GM23338 (cell line): Measurements from ENCODE around the gene LTV1. TPM values are rescaled to one million over a fixed set of nuclear protein-coding genes. Genes with fewer than 3 reads are reported as not detected.
A peak's percentile ranks its signal among the peaks of the same experiment; 100 is the strongest.
"Not testable (repeated sequence)": the region's sequence is repeated elsewhere in the genome, so short reads cannot be mapped to it uniquely, and the experiment has no call there.

Experiments
- ATAC-seq: fragments of 200-7000 bp; cut with Tn5 transposase; 3 replicates; pipeline ENCODE4 v1.9.1; 2020
- DNase-seq: peaks from one replicate; pipeline ENCODE4 v3.0.0-alpha.2; 2015; ENCODE audit warnings: low spot score
- H2AFZ ChIP-seq: fragments of 200-600 bp; sonication (generic); 2 replicates; pipeline ENCODE4 v1.8.0; 2016; ENCODE audit warnings: antibody characterized with exemption, mild to moderate bottlenecking, moderate library complexity
- H3F3A ChIP-seq: fragments of 200-600 bp; sonication (generic); replicated peaks from 2 replicates; pipeline ENCODE4 v1.8.0; 2017; ENCODE audit warnings: antibody characterized with exemption, mixed run types, low read depth
- H3K27ac ChIP-seq: fragments of 200-600 bp; sonication (generic); 2 replicates; pipeline ENCODE4 v1.6.1; 2016; ENCODE audit warnings: low read depth
- H3K27me3 ChIP-seq: fragments of 200-600 bp; sonication (generic); 2 replicates; pipeline ENCODE4 v1.8.0; 2016; ENCODE audit warnings: mild to moderate bottlenecking, mixed run types, moderate library complexity; ENCODE audit not compliant: insufficient read depth
- H3K36me3 ChIP-seq: fragments of 200-600 bp; sonication (generic); 2 replicates; pipeline ENCODE4 v1.8.0; 2016; ENCODE audit warnings: mild to moderate bottlenecking; ENCODE audit not compliant: insufficient read depth
- H3K4me1 ChIP-seq: fragments of 200-600 bp; sonication (generic); 2 replicates; pipeline ENCODE4 v1.8.0; 2016; ENCODE audit warnings: mild to moderate bottlenecking, moderate library complexity; ENCODE audit not compliant: insufficient read depth
- H3K4me2 ChIP-seq: fragments of 200-600 bp; sonication (generic); 2 replicates; pipeline ENCODE4 v1.7.1; 2017; ENCODE audit warnings: mixed run types
- H3K4me3 ChIP-seq: fragments of 200-600 bp; sonication (generic); 2 replicates; pipeline ENCODE4 v1.6.1; 2016; ENCODE audit warnings: mixed run types
- H3K79me2 ChIP-seq: fragments of 200-600 bp; sonication (generic); replicated peaks from 2 replicates; pipeline ENCODE4 v1.8.0; 2017; ENCODE audit warnings: mild to moderate bottlenecking; ENCODE audit not compliant: insufficient read depth
- H3K9me2 ChIP-seq: fragments of 200-600 bp; sonication (generic); 2 replicates; pipeline ENCODE4 v1.8.0; 2017; ENCODE audit not compliant: insufficient read depth
- H4K20me1 ChIP-seq: fragments of 200-600 bp; sonication (generic); replicated peaks from 2 replicates; pipeline ENCODE4 v1.8.0; 2017; ENCODE audit warnings: mild to moderate bottlenecking; ENCODE audit not compliant: insufficient read depth
- H3K27ac Mint-ChIP-seq: 2 replicates; pipeline ENCODE4 v1.8.0; 2020; ENCODE audit warnings: inconsistent platforms, mild to moderate bottlenecking, moderate library complexity, mixed read lengths
- H3K27me3 Mint-ChIP-seq: 3 replicates; pipeline ENCODE4 v1.8.0; 2022; ENCODE audit warnings: low read depth, mild to moderate bottlenecking, moderate library complexity, mixed read lengths, inconsistent platforms; ENCODE audit not compliant: insufficient read depth, poor library complexity
- H3K36me3 Mint-ChIP-seq: 3 replicates; pipeline ENCODE4 v1.8.0; 2021; ENCODE audit warnings: low read depth, mild to moderate bottlenecking, inconsistent platforms, moderate library complexity, mixed read lengths
- H3K4me1 Mint-ChIP-seq: 3 replicates; pipeline ENCODE4 v1.8.0; 2020; ENCODE audit warnings: mild to moderate bottlenecking, inconsistent platforms, mixed read lengths
- H3K4me3 Mint-ChIP-seq: 3 replicates; pipeline ENCODE4 v1.8.0; 2021; ENCODE audit warnings: moderate library complexity, mild to moderate bottlenecking, inconsistent platforms, mixed read lengths
- H3K9me3 Mint-ChIP-seq: 3 replicates; pipeline ENCODE4 v1.8.0; 2020; ENCODE audit warnings: moderate library complexity, mild to moderate bottlenecking, inconsistent platforms, mixed read lengths
- ETS1 ChIP-seq: IDR thresholded peaks from 2 replicates; pipeline ENCODE4 v1.6.1; 2016; ENCODE audit warnings: antibody characterized with exemption
- EZH2phosphoT487 ChIP-seq: fragments of 200-600 bp; sonication (generic); IDR thresholded peaks from one replicate; pipeline ENCODE4 v1.8.1; 2018; ENCODE audit warnings: antibody characterized with exemption; ENCODE audit not compliant: unreplicated experiment
- NANOG ChIP-seq: IDR thresholded peaks from 2 replicates; pipeline ENCODE4 v1.6.1; 2016; ENCODE audit warnings: antibody characterized with exemption, borderline replicate concordance
- POLR2AphosphoS5 ChIP-seq: IDR thresholded peaks from 2 replicates; pipeline ENCODE4 v1.6.1; 2016; ENCODE audit warnings: antibody characterized with exemption, low read depth
- STAT1 ChIP-seq: IDR thresholded peaks from one replicate; pipeline ENCODE4 v1.6.1; 2016; ENCODE audit warnings: antibody characterized with exemption; ENCODE audit not compliant: unreplicated experiment
- ZNF114 ChIP-seq: fragments of 250-450 bp; sonication (Bioruptor Pico); IDR thresholded peaks from 2 replicates; pipeline ENCODE4 v1.5.0; 2020; ENCODE audit warnings: mild to moderate bottlenecking, moderate library complexity
- ZNF462 ChIP-seq: fragments of 250-450 bp; sonication (Bioruptor Pico); IDR thresholded peaks from 2 replicates; pipeline ENCODE4 v1.5.0; 2020; ENCODE audit warnings: mild to moderate bottlenecking, moderate library complexity
- polyA plus RNA-seq: library from polyadenylated mRNA; unstranded; fragments of >200 nt; fragmentation: Nextera tagmentation; extraction: Ambion mirVana; gene quantifications from 2 replicates; pipeline ENCODE4 v1.2.1, GENCODE V29; 2016
- total RNA-seq: library from RNA; depleted of rRNA; stranded (reverse); fragments of >200 nt; shearing (Covaris generic); gene quantifications from 2 replicates; pipeline ENCODE4 v1.2.3, GENCODE V29; 2014

The LTV1 gene
- total and polyA plus RNA-seq, 2 experiments from 2014 or later: 36.5 to 72.4 TPM

GRCh38 chr6:143796551-143796950 is 46.6 kb upstream of the LTV1 start:
- DNase-seq, H3K4me3 Mint-ChIP-seq, H3K9me2 ChIP-seq, H3K4me2 ChIP-seq, ATAC-seq, H3K27ac Mint-ChIP-seq, H3K27me3 Mint-ChIP-seq, H3F3A ChIP-seq, H3K4me1 Mint-ChIP-seq, H4K20me1 ChIP-seq, H3K4me1 ChIP-seq, H3K27me3 ChIP-seq, H3K4me3 ChIP-seq, H3K27ac ChIP-seq, H2AFZ ChIP-seq: not testable (repeated sequence)
- peaks cover 34% of the 10 kb centered on the region for H3K9me3 Mint-ChIP-seq
- H3K79me2 ChIP-seq: peaks cover 21% of the 10 kb centered on the region
- peaks cover 10% of the 10 kb centered on the region for H3K36me3 ChIP-seq
- peaks cover 82% of the 10 kb centered on the region for H3K36me3 Mint-ChIP-seq

- H3K4me1 Mint-ChIP-seq, H3K27ac ChIP-seq, H2AFZ ChIP-seq, H3K36me3 ChIP-seq, H3K27me3 Mint-ChIP-seq, H3K27ac Mint-ChIP-seq, ATAC-seq, H4K20me1 ChIP-seq, H3K4me3 Mint-ChIP-seq, H3K4me2 ChIP-seq, H3F3A ChIP-seq, H3K4me3 ChIP-seq, H3K27me3 ChIP-seq, DNase-seq, H3K4me1 ChIP-seq: not testable (repeated sequence)
- peaks cover 24% of the 10 kb centered on the region for H3K9me3 Mint-ChIP-seq
- H3K36me3 Mint-ChIP-seq: peaks cover 75% of the 10 kb centered on the region
- H3K9me2 ChIP-seq: peaks cover 11% of the 10 kb centered on the region
- peaks cover 21% of the 10 kb centered on the region for H3K79me2 ChIP-seq
Observed at GRCh38 chr6:143798487-143798886, 44.7 kb upstream of the LTV1 start.

GRCh38 chr6:143802833-143803565 is 40.1 kb upstream of the LTV1 start:
- Mint-ChIP-seq H3K4me3 (no peak overlapping the region), H3K9me3 (peaks cover 22% of the 10 kb centered on the region), H3K36me3 (peaks cover 60% of the 10 kb centered on the region), H3K4me1 (peaks cover 22% of the 10 kb centered on the region), H3K27ac (peak overlapping the region; percentile 43), H3K27me3 (peaks cover 4% of the 10 kb centered on the region)
- H3K4me1 ChIP-seq: peaks cover 18% of the 10 kb centered on the region
- no peaks in the 10 kb centered on the region; the same call in 1 of the 2 replicates for H3F3A ChIP-seq
- H3K79me2 ChIP-seq: peaks cover 17% of the 10 kb centered on the region
- H3K36me3 ChIP-seq: peaks cover 6% of the 10 kb centered on the region; the same call in 1 of the 2 replicates
- no peaks in the 10 kb centered on the region for H4K20me1 ChIP-seq
- TF ChIP-seq POLR2AphosphoS5 (no peak), ZNF462 (CRISPR knock-in tag) (no peak), STAT1 (no peak), NANOG (no peak), ZNF114 (no peak), ETS1 (no peak), EZH2phosphoT487 (no peak)
- no peak overlapping the region for H2AFZ ChIP-seq
- no peak overlapping the region for H3K4me2 ChIP-seq
- no peak for DNase-seq
- H3K4me3 ChIP-seq: no peak overlapping the region
- peak overlapping the region; percentile 69 for H3K27ac ChIP-seq
- H3K27me3 ChIP-seq: no peaks in the 10 kb centered on the region
- H3K9me2 ChIP-seq: peaks cover 8% of the 10 kb centered on the region
- no peak for ATAC-seq
